HepG2 (cell line): ENCODE results near the gene CAMSAP2. TPM values are rescaled to one million over a fixed set of nuclear protein-coding genes. Genes with fewer than 3 reads are reported as not detected.

Experiments used
- ADNP ChIP-seq: sonication (generic); formaldehyde crosslinking; IDR thresholded peaks from 2 replicates; pipeline ENCODE4 v1.4.0; 2020; ENCODE audit warnings: missing genetic modification reagents
- CBX1 ChIP-seq: IDR thresholded peaks from one replicate; pipeline ENCODE4 v1.6.1; 2016; ENCODE audit warnings: antibody characterized with exemption, low read depth
- CREB3 ChIP-seq: sonication (generic); formaldehyde crosslinking; IDR thresholded peaks from 2 replicates; pipeline ENCODE4 v1.5.0; 2020; ENCODE audit warnings: missing genetic modification reagents
- EEA1 ChIP-seq: sonication (generic); formaldehyde crosslinking; IDR thresholded peaks from 2 replicates; pipeline ENCODE4 v1.5.1; 2020; ENCODE audit warnings: mild to moderate bottlenecking, missing genetic modification reagents, borderline replicate concordance
- KAT2B ChIP-seq: fragments of 150-350 bp; IDR thresholded peaks from 2 replicates; pipeline ENCODE4 v1.6.1; 2014; ENCODE audit warnings: low read depth, low read length, borderline replicate concordance
- KDM1A ChIP-seq: IDR thresholded peaks from 2 replicates; pipeline ENCODE4 v1.6.1; 2016; ENCODE audit warnings: missing compliant biosample characterization
- KMT2A ChIP-seq: sonication (generic); formaldehyde crosslinking; IDR thresholded peaks from 2 replicates; pipeline ENCODE4 v1.4.0; 2020; ENCODE audit warnings: missing genetic modification reagents
- MIXL1 ChIP-seq: IDR thresholded peaks from 2 replicates; pipeline ENCODE4 v1.6.1; 2016
- MTA1 ChIP-seq: sonication (generic); formaldehyde crosslinking; IDR thresholded peaks from 2 replicates; pipeline ENCODE4 v1.4.0; 2020; ENCODE audit warnings: missing genetic modification reagents, mild to moderate bottlenecking, borderline replicate concordance
- MYNN ChIP-seq: sonication (generic); formaldehyde crosslinking; IDR thresholded peaks from 2 replicates; pipeline ENCODE4 v1.4.0; 2020; ENCODE audit warnings: mild to moderate bottlenecking, low read depth, missing genetic modification reagents
- PAX8 ChIP-seq: sonication (generic); formaldehyde crosslinking; IDR thresholded peaks from 2 replicates; pipeline ENCODE4 v1.8.0; 2022; ENCODE audit warnings: mild to moderate bottlenecking, missing genetic modification reagents, borderline replicate concordance
- SKIL ChIP-seq: sonication (generic); formaldehyde crosslinking; IDR thresholded peaks from 2 replicates; pipeline ENCODE4 v1.8.0; 2022; ENCODE audit warnings: missing genetic modification reagents, mild to moderate bottlenecking, moderate library complexity, borderline replicate concordance
- TFDP2 ChIP-seq: sonication (generic); formaldehyde crosslinking; IDR thresholded peaks from 2 replicates; pipeline ENCODE4 v1.4.0; 2020; ENCODE audit warnings: missing genetic modification reagents
- ZFYVE20 ChIP-seq: sonication (generic); formaldehyde crosslinking; IDR thresholded peaks from 2 replicates; pipeline ENCODE4 v1.8.0; 2023; ENCODE audit warnings: low read depth, mild to moderate bottlenecking, moderate library complexity, missing genetic modification reagents, borderline replicate concordance
- ZHX1 ChIP-seq: sonication (generic); formaldehyde crosslinking; IDR thresholded peaks from 2 replicates; pipeline ENCODE4 v1.8.1; 2022; ENCODE audit warnings: low read depth, mild to moderate bottlenecking, missing genetic modification reagents
- ZNF274 ChIP-seq: sonication (generic); formaldehyde crosslinking; IDR thresholded peaks from 2 replicates; pipeline ENCODE4 v1.5.1; 2020; ENCODE audit warnings: mild to moderate bottlenecking, missing genetic modification reagents
- polyA plus RNA-seq, 8 experiments: library from polyadenylated mRNA; depleted of rRNA in 3 of 8; stranded (reverse) in 7 of 8; unstranded in 1 of 8; fragments of >200 nt; fragmentation: Illumina TruSeq in 4 of 8; extraction: Trizol in 4 of 8; gene quantifications; 2 replicates each; pipeline versions ENCODE4 v1.2.1 to v1.2.3, GENCODE V29; 2011 to 2016; ENCODE audit warnings: low read depth in 4 of 8, missing spikeins in 1 of 8, mixed read lengths in 1 of 8; ENCODE audit not compliant: insufficient read depth in 1 of 8
- total RNA-seq, 5 experiments: library from RNA; depleted of rRNA; stranded (reverse); fragments of >200 nt; fragmentation: Illumina TruSeq; extraction: Trizol; gene quantifications; 2 replicates each; pipeline ENCODE4 v1.2.3, GENCODE V29; 2016; ENCODE audit warnings: low read depth in 1 of 5
- TF ChIP-seq, protein P1 (sequence below): sonication (generic); formaldehyde crosslinking; conservative IDR thresholded peaks from 2 replicates; pipeline ENCODE4 v1.8.0; 2022; ENCODE audit warnings: mild to moderate bottlenecking, moderate library complexity, missing genetic modification reagents
- TF ChIP-seq, protein P2 (sequence below): sonication (generic); formaldehyde crosslinking; IDR thresholded peaks from 2 replicates; pipeline ENCODE4 v1.5.0; 2020; ENCODE audit warnings: missing genetic modification reagents, mild to moderate bottlenecking, borderline replicate concordance

The CAMSAP2 gene
- total and polyA plus RNA-seq, 2 of the 13 experiments (the other 11 are each of a cell fraction or from before 2014, with no cell fraction given), result 3.4 to 8.2 TPM

DNA sequence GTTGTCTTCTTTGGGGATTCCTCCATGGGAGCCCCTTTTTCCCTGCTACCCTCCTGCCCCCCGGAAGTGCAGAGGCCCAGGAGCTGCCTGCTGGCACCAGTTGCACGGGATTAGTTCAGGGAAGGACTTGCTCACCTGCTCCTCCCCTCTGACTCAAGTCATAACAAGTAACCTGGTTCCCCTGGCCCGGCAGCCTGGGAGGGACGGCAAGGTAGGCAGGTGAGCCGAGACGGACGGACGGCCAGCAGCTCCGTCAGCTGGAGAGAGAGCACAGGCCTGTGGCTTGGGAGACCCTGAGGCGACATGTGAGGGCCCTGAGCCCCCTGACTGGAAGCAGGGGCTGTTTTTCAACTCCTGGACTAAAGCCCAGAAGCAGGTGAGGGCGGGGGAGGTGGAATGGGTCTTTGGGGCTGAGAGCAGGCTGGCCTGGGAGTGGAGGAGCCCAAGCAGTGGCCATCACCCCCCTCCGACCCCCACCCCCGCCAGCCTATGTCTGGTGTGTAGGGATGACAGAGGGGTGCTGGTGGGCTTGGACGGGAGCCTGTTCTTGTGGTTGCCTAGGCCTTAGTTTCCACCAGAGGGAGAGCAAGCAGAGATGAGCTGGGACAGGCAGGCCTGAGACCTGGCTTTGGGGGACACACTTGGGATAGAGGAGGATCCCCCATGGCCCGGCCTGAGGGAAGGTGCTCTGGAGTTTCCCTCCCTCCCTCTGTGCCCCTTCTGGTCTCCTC, 156.2 kb downstream of the CAMSAP2 start, which contains the start of gene INAVA (continued):
- TF ChIP-seq ZFYVE20 (CRISPR knock-in tag) (no peak), KAT2B (no peak), CBX1 (no peak), MIXL1 (no peak), TFDP2 (CRISPR knock-in tag) (no peak), KMT2A (no peak), ADNP (CRISPR knock-in tag) (no peak), ZNF274 (CRISPR knock-in tag) (no peak), MTA1 (CRISPR knock-in tag) (no peak), EEA1 (CRISPR knock-in tag) (no peak), MYNN (no peak), KDM1A (CRISPR knock-in tag) (no peak), SKIL (CRISPR knock-in tag) (no peak), CREB3 (no peak), ZHX1 (CRISPR knock-in tag) (no peak), PAX8 (CRISPR knock-in tag) (no peak)
- TF ChIP-seq, protein P1, sequence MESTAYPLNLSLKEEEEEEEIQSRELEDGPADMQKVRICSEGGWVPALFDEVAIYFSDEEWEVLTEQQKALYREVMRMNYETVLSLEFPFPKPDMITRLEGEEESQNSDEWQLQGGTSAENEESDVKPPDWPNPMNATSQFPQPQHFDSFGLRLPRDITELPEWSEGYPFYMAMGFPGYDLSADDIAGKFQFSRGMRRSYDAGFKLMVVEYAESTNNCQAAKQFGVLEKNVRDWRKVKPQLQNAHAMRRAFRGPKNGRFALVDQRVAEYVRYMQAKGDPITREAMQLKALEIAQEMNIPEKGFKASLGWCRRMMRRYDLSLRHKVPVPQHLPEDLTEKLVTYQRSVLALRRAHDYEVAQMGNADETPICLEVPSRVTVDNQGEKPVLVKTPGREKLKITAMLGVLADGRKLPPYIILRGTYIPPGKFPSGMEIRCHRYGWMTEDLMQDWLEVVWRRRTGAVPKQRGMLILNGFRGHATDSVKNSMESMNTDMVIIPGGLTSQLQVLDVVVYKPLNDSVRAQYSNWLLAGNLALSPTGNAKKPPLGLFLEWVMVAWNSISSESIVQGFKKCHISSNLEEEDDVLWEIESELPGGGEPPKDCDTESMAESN (CRISPR knock-in tag), result no peak
- TF ChIP-seq, protein P2, sequence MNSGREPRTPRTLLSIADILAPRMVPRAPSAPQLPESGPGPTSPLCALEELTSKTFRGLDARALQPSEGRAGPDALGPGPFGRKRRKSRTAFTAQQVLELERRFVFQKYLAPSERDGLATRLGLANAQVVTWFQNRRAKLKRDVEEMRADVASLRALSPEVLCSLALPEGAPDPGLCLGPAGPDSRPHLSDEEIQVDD (CRISPR knock-in tag), result no peak
